ENCODE data around the gene RAN.

RAN gene
- 146 to 1,104 (median 249) reads per million in 9 experiments for total RNA-seq

DNA sequence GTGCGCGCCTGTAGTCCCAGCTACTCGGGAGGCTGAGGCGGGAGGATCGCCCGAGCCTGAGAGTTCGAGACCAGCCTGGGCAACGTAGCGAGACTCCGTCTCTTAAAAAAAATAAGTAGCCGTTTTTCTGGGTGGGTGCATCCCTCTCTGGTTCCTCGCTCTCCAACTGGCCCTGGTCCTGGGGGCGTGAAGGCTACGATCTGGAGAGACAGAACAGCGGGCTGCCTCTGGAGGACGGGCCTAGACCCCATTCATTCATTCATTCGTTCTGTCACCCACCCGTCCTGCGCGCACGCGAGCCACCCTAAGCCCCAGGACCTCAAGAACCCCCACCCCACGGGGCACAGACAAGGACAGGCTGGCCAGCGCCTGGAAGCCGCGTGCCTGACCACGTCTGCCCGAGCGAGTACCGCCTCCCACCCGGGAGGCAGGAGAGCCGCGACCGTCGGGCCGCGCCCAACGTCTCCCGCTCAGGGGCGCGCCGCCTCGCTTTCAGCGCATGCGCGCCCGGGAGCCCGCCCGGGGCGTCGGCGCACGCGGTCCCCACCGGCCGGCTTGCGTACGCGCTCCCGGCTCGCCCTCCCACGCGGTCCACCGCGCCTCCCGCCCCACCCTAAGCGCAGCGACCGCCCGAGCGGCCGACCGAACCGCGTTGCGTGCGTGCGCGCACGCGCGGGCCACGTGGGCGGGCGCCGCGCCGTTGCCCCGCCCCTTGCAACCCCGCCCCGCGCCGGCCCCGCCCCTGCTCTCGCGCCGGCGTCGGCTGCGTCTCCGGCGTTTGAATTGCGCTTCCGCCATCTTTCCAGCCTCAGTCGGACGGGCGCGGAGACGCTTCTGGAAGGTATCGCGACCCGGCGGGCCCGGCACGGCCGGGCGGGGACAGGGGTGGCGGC lies at the start of gene RAN:
Gene RAN, plus strand, starts transcription at position 781 of the 893 bp plus-strand sequence. CDS start 528 bp downstream, outside the sequence.
- no peaks in the 10 kb centered on the region for H3K9me3 Mint-ChIP-seq
- peaks cover 62% of the 10 kb centered on the region for H3K36me3 Mint-ChIP-seq (ENCODE audit: insufficient read depth)
- no peaks in the 10 kb centered on the region for H3K27me3 Mint-ChIP-seq
- DNase-seq (peak; percentile 76 to 85 (median 82)), ATAC-seq (replicated peaks) (peak; percentile 77)
- peaks cover 20 to 46% of the 10 kb centered on the region in 2 donors for H3K4me1 Mint-ChIP-seq (ENCODE audit: low read depth in 2 of 2)
- peak within 1 kb of the TSS; percentile 92 to 95 for H3K27ac Mint-ChIP-seq
- H3K4me3 Mint-ChIP-seq = peak within 1 kb of the TSS; percentile 83 to 89

GRCh38 chr12:130825771-130826150 lies 46.1 kb upstream of the RAN start:
- no peak overlapping the region for H3K27ac Mint-ChIP-seq
- no peaks in the 10 kb centered on the region for H3K27me3 Mint-ChIP-seq
- H3K36me3 Mint-ChIP-seq (ENCODE audit: insufficient read depth) = peaks cover 11% of the 10 kb centered on the region
- H3K9me3 Mint-ChIP-seq = no peaks in the 10 kb centered on the region
- H3K4me1 Mint-ChIP-seq (ENCODE audit: low read depth in 2 of 2) = peaks cover 5 to 11% of the 10 kb centered on the region in 2 donors
- no peak overlapping the region for H3K4me3 Mint-ChIP-seq
- DNase-seq = no peak
- ATAC-seq (replicated peaks) = no peak

DNA sequence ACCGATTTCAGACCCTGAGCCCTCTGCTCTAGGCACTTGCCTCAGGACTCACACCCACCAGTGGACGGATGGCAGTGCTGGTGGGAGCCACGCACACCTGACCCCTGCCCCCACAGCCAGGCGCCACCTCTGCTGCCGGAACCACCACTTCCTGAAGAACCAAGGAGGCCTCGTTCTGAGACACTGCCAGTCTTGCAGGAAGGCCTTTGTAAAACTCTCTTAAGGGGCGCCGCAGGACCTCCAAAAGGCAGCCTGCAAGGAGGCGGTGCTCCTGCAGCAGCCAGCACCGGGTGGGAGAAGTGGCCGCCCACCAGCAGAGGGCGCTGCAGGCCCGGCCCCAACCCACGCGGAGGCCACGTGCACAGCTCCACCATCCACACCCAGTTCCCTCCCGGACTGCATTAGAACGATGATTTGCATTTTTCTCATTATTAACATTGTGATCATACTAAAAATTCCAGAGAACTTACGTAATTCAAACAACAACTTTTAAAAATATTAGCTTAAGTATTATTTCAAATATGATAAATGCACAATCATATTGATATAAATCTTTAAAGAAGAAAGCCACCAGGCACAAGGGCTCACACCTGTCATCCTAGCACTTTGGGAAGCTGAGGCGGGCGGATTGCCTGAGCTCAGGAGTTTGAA lies 45.6 kb upstream of the RAN start:
- ATAC-seq (replicated peaks) = peak; percentile 97
- H3K9me3 Mint-ChIP-seq = no peaks in the 10 kb centered on the region

GRCh38 chr12:130827432-130827831 lies 44.4 kb upstream of the RAN start:
- peaks cover 8 to 11% of the 10 kb centered on the region in 2 donors for H3K4me1 Mint-ChIP-seq (ENCODE audit: low read depth in 2 of 2)
- DNase-seq = no peak
- H3K9me3 Mint-ChIP-seq = no peaks in the 10 kb centered on the region
- H3K27me3 Mint-ChIP-seq = no peaks in the 10 kb centered on the region
- no peak overlapping the region for H3K4me3 Mint-ChIP-seq
- ATAC-seq (replicated peaks) = no peak
- H3K36me3 Mint-ChIP-seq (ENCODE audit: insufficient read depth) = peaks cover 6% of the 10 kb centered on the region
- peak overlapping the region in 1 of 2 donors; percentile 84 for H3K27ac Mint-ChIP-seq

More for the DNA sequence above, 45.6 kb upstream of the RAN start:
- Mint-ChIP-seq H3K27ac (peak overlapping the region in 1 of 2 donors; percentile 49), H3K27me3 (no peaks in the 10 kb centered on the region), H3K4me3 (no peak overlapping the region), H3K36me3 (ENCODE audit: insufficient read depth) (peaks cover 11% of the 10 kb centered on the region), H3K4me1 (ENCODE audit: low read depth in 2 of 2) (peaks cover 5 to 8% of the 10 kb centered on the region in 2 donors)
- DNase-seq = peak; percentile 57 to 64 (median 58)

- H3K4me1 Mint-ChIP-seq (ENCODE audit: low read depth in 2 of 2) = peaks cover 14 to 22% of the 10 kb centered on the region in 2 donors
- no peak overlapping the region for H3K27ac Mint-ChIP-seq
- DNase-seq (no peak), ATAC-seq (replicated peaks) (no peak)
- no peaks in the 10 kb centered on the region for H3K9me3 Mint-ChIP-seq
- H3K4me3 Mint-ChIP-seq = no peak overlapping the region
- peaks cover 9% of the 10 kb centered on the region for H3K36me3 Mint-ChIP-seq (ENCODE audit: insufficient read depth)
- H3K27me3 Mint-ChIP-seq = no peaks in the 10 kb centered on the region
These were observed 43.0 kb upstream of the RAN start for GRCh38 chr12:130828895-130829294.

DNA sequence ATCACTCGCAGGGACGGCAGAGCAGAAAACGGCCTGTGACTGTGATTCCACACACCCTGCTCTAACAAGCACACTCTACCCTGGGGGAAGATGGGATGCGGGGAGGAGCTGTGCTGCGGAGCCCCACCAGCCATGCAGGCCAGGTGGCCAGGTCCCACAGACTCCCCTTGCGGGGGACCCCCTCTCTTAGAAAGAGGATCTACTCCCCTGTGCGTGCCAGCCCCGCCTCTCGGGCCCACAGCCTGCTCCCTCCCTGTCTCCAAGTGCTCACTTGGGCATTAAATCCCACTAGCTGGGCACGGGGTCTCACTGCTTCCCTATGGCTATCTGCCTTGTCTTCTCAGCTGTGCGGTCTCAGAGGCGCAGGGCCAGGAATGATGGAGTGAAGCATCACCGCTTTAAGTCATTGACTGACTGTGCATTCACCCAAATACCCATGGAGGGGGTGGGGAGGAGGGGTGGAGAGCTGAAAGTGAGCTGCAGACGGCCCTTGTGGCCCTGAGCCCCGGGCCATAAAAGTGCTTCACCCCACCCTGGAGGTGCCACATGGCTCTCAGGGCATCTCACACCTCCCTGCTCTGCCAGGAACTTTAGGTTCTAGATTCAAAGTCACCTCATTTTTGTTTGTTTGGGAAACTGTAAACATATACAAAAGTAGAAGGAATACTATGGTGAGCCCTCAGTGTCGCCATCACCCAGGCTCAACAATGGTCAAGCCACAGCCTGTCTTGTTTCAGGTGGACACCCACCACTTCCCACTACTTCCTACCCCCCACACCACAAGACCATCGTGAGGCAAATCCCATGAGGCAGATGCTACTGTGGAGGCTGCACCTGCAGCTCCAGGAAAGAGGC lies 42.2 kb upstream of the RAN start:
- peaks cover 14 to 22% of the 10 kb centered on the region in 2 donors for H3K4me1 Mint-ChIP-seq (ENCODE audit: low read depth in 2 of 2)
- ATAC-seq (replicated peaks) (no peak), DNase-seq (no peak)
- H3K27me3 Mint-ChIP-seq = no peaks in the 10 kb centered on the region
- no peak overlapping the region for H3K4me3 Mint-ChIP-seq
- H3K27ac Mint-ChIP-seq = no peak overlapping the region
- peaks cover 12% of the 10 kb centered on the region for H3K36me3 Mint-ChIP-seq (ENCODE audit: insufficient read depth)
- H3K9me3 Mint-ChIP-seq = no peaks in the 10 kb centered on the region

GRCh38 chr12:130830246-130830551 lies 41.7 kb upstream of the RAN start:
- no peak for DNase-seq
- Mint-ChIP-seq H3K4me1 (ENCODE audit: low read depth in 2 of 2) (peaks cover 14 to 22% of the 10 kb centered on the region in 2 donors), H3K9me3 (no peaks in the 10 kb centered on the region), H3K27me3 (no peaks in the 10 kb centered on the region), H3K36me3 (ENCODE audit: insufficient read depth) (peaks cover 12% of the 10 kb centered on the region), H3K4me3 (no peak overlapping the region), H3K27ac (peak overlapping the region; percentile 38 to 79)
- no peak for ATAC-seq (replicated peaks)

DNA sequence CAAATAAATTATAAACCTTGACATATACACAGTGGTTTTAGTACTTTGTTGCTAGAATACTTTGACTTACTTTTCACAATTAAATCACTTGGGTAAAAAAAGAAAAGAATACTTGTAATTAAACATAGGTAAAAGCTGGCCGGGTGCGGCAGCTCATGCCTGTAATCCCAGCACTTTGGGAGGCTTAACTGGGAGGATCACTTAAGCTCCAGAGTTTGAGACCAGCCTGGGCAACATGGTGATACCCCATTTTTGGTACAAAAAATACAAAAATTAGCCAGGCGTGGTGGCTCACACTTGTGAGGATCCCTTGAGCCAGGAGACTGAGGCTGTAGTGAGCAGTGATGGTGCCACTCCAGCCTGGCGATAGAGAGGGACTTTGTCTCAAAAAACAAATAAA lies 40.6 kb upstream of the RAN start:
- Mint-ChIP-seq H3K27me3 (no peaks in the 10 kb centered on the region), H3K9me3 (no peaks in the 10 kb centered on the region), H3K27ac (peak overlapping the region in 1 of 2 donors; percentile 38), H3K36me3 (ENCODE audit: insufficient read depth) (peaks cover 5% of the 10 kb centered on the region), H3K4me1 (ENCODE audit: low read depth in 2 of 2) (peaks cover 12 to 22% of the 10 kb centered on the region in 2 donors), H3K4me3 (no peak overlapping the region)
- DNase-seq (no peak), ATAC-seq (replicated peaks) (no peak)

DNA sequence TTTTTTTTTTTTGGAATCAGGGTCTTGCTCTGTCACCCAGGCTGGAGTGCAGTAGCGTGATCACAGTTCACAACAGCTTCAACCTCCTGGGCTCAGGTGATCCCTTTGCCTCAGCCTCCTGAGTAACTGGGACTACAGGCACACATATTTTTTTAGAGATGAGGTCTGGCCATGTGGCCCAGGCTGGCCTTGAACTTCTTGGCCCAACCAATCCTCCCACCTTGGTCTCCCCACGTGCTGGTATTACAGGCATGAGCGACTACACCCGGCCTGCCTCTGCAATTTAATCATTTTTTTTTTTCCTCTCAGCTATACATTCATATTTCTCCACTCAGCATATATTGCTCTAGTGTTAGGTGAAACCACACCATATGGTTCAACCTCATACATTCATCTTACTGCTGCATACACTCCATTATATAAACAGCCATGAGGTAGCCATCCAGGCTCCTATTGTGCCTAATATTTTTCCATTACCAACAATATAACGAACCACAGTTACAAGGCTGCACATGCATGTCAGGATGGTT lies 39.9 kb upstream of the RAN start:
- H3K4me3 Mint-ChIP-seq = no peak overlapping the region
- no peak for ATAC-seq (replicated peaks)

GRCh38 chr12:130832561-130833209 lies 39.2 kb upstream of the RAN start:
- no peaks in the 10 kb centered on the region for H3K9me3 Mint-ChIP-seq
- peaks cover 12 to 22% of the 10 kb centered on the region in 2 donors for H3K4me1 Mint-ChIP-seq (ENCODE audit: low read depth in 2 of 2)
- no peaks in the 10 kb centered on the region for H3K27me3 Mint-ChIP-seq
- H3K36me3 Mint-ChIP-seq (ENCODE audit: insufficient read depth) = peaks cover 9% of the 10 kb centered on the region
- ATAC-seq (replicated peaks) = no peak
- H3K27ac Mint-ChIP-seq = no peak overlapping the region
- no peak for DNase-seq
- H3K4me3 Mint-ChIP-seq = no peak overlapping the region

More for the DNA sequence above, 39.9 kb upstream of the RAN start:
- H3K4me1 Mint-ChIP-seq (ENCODE audit: low read depth in 2 of 2) = peaks cover 12 to 22% of the 10 kb centered on the region in 2 donors
- no peaks in the 10 kb centered on the region for H3K27me3 Mint-ChIP-seq
- peaks cover 5% of the 10 kb centered on the region for H3K36me3 Mint-ChIP-seq (ENCODE audit: insufficient read depth)
- DNase-seq = no peak
- no peak overlapping the region for H3K27ac Mint-ChIP-seq
- no peaks in the 10 kb centered on the region for H3K9me3 Mint-ChIP-seq

- no peak for ATAC-seq (replicated peaks)
- H3K36me3 Mint-ChIP-seq (ENCODE audit: insufficient read depth) = peaks cover 13% of the 10 kb centered on the region
- peaks cover 26 to 33% of the 10 kb centered on the region in 2 donors for H3K4me1 Mint-ChIP-seq (ENCODE audit: low read depth in 2 of 2)
- no peaks in the 10 kb centered on the region for H3K27me3 Mint-ChIP-seq
- DNase-seq = no peak
- H3K9me3 Mint-ChIP-seq = no peaks in the 10 kb centered on the region
- no peak overlapping the region for H3K4me3 Mint-ChIP-seq
- H3K27ac Mint-ChIP-seq = no peak overlapping the region
These were observed 36.9 kb upstream of the RAN start for GRCh38 chr12:130835011-130835410.

GRCh38 chr12:130835436-130835835 lies 36.4 kb upstream of the RAN start:
- DNase-seq (no peak), ATAC-seq (replicated peaks) (no peak)
- Mint-ChIP-seq H3K27me3 (no peaks in the 10 kb centered on the region), H3K27ac (no peak overlapping the region), H3K4me1 (ENCODE audit: low read depth in 2 of 2) (peaks cover 24 to 31% of the 10 kb centered on the region in 2 donors), H3K36me3 (ENCODE audit: insufficient read depth) (peaks cover 13% of the 10 kb centered on the region), H3K9me3 (no peaks in the 10 kb centered on the region), H3K4me3 (no peak overlapping the region)
